Neuron (in vitro differentiated cells): Measurements from ENCODE around the gene TMBIM6.

Experiments
- H2AFZ ChIP-seq: one replicate; pipeline ENCODE4 v1.6.1; 2013; ENCODE audit warnings: low read depth, mild to moderate bottlenecking, inconsistent platforms, low read length, moderate library complexity
- H3K27me3 ChIP-seq: one replicate; pipeline ENCODE4 v1.6.1; 2013; ENCODE audit warnings: low read length; ENCODE audit not compliant: insufficient read depth
- H3K36me3 ChIP-seq: one replicate; pipeline ENCODE4 v1.6.1; 2013; ENCODE audit warnings: low read length; ENCODE audit not compliant: insufficient read depth
- H3K4me1 ChIP-seq: one replicate; pipeline ENCODE4 v1.6.1; 2013; ENCODE audit warnings: low read length; ENCODE audit not compliant: insufficient read depth
- H3K4me3 ChIP-seq: 2 replicates; pipeline ENCODE4 v1.5.1; 2013; ENCODE audit warnings: mild to moderate bottlenecking, low read length, moderate library complexity
- H3K9me3 ChIP-seq: one replicate; pipeline ENCODE4 v1.6.1; 2013; ENCODE audit warnings: low read length

The TMBIM6 gene

DNA sequence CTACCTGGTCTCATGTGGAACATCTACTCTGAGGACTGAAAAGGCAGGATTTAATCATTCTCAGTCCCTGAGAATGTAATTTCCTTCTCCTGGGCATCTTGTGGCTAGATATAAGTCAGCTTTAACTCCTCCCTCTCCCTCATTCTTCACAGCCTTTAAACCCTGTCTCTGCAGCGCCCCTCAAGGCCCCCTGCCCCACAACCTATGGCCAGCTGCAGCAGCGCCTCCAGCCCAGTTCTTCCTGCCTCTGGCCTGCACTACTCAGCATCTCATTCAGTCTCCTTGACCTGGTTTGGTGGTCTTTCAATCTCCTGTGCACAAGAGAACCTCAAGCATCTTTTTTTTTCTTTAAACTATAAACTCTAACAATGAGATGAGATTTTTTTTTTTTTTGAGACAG, 57.6 kb downstream of the TMBIM6 start:
- H3K9me3 ChIP-seq = no peaks in the 10 kb centered on the region
- peaks cover 74% of the 10 kb centered on the region for H3K36me3 ChIP-seq
- no peaks in the 10 kb centered on the region for H3K4me1 ChIP-seq
- H2AFZ ChIP-seq = no peak overlapping the region
- H3K27me3 ChIP-seq = no peaks in the 10 kb centered on the region
- no peak overlapping the region for H3K4me3 ChIP-seq

DNA sequence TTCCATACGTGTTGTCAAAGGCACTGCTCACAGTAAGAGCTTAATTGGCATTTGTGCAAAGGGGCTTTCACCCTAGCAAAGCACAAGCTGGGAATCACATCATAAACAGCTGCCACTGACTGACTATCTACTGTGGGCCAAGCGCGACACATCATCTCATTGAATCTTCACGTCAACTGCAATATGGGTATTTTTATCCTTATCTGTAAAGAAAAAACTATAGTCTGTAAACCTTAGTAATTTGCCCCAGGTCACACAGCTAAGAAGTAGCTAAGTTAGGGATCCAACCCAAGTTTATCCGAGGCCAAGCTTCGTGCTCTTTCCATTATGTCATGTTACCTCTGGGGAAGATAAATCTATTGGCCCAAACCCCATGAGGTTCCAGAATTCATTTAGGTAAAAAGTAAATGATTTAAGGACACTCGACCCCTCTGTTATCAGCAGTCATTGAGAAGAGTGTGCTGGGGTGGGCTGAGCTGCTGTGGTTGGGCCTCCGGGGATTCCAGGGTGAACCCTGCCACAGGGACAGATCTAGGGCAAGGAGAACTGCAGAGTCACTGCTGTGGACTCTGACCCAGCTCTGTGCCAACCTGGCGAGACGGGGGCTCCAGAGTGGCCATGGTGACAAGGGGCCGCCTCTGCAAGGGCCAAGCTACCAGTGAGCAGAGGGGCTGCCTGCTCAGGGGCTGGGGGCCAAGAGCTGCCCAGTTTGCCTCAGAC, 59.2 kb downstream of the TMBIM6 start:
- H3K9me3 ChIP-seq = no peaks in the 10 kb centered on the region
- no peak overlapping the region for H2AFZ ChIP-seq
- peaks cover 75% of the 10 kb centered on the region for H3K36me3 ChIP-seq
- no peak overlapping the region for H3K4me3 ChIP-seq
- no peaks in the 10 kb centered on the region for H3K4me1 ChIP-seq
- H3K27me3 ChIP-seq = no peaks in the 10 kb centered on the region

DNA sequence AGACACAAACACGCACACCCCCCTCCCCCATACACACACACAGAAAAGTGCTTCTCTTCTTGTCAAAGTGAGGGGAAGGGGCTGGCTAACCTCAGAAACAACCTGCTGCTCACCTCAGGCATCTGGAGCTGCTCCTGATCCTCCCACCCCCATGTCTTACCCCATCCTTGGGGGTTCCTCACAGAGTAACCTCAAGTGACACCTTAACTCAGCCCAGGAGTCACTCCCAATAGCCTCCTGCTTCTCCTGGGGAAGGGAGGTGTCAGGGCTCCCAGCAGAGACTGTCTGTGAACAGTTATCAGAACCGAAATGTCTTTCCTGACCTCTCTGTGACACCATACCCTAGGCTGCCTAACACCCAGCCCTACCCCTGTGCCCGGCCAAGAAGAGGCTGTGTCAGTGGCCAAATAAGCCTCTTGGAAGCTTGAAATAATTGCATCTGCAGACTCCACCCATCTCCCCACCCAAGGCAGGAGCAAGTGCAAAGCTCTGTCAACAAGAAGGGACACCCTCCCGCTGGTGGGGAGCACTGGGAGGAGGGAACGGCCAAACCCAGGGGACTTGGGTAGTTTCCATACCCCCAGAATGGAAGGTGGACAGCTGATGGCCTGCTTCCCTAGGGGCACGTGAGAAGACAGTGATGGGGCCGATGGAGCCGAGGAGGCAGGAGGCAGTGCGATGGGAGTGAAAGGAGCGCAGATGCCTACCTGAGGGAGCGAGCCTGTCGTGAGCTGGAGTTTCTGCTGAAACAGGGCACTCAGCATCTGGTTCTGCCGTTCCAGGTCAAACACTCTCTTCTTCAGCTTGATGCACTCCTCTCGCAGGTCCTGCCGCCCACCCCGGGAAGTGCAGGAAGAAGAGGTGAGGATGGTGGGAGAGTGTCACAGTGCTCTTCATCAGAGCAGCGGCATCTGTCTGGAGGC, 60.0 kb downstream of the TMBIM6 start:
- H3K4me1 ChIP-seq = no peaks in the 10 kb centered on the region
- no peaks in the 10 kb centered on the region for H3K27me3 ChIP-seq
- H3K9me3 ChIP-seq = no peaks in the 10 kb centered on the region
- no peak overlapping the region for H2AFZ ChIP-seq
- no peak overlapping the region for H3K4me3 ChIP-seq
- H3K36me3 ChIP-seq = peaks cover 70% of the 10 kb centered on the region

DNA sequence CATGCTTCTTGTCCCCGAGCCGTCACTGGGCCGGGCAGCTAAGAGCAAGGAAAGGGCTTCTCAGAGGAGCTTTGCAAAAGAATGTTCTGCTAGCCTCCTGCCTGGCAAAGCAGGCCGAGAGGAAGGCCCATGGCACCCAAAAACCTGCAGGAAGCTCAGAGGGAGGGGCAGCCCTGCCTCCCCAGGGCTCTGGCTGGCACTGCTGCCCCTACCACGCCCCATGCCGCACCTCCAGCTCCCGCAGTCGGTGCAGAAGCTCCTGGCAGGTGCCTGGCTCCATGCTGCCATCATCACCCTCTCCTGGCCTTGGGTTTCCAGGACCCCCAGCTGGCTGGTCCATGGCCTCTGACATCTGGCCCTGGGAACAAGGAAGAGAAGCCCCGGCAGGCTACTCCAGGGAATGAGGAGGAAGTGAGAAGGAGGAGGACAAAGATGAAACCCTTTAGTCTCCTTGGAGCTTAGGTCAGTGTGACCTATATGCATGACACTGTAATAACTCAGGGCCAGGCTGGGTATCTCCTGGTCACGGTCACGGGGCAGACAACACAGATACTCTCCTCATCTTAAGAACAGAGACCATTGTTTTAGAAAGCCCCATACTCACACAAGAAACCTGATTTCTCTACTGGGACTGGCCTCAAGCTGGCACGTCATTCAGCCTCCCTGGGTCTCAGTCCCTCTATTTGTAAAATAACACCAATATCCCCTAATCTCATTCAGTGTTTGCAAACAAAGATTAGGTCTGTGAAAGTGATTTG, 62.5 kb downstream of the TMBIM6 start:
- peaks cover 14% of the 10 kb centered on the region for H3K4me1 ChIP-seq
- H2AFZ ChIP-seq = no peak overlapping the region
- no peaks in the 10 kb centered on the region for H3K9me3 ChIP-seq
- H3K4me3 ChIP-seq = no peak overlapping the region
- H3K27me3 ChIP-seq = no peaks in the 10 kb centered on the region
- H3K36me3 ChIP-seq = peaks cover 50% of the 10 kb centered on the region

DNA sequence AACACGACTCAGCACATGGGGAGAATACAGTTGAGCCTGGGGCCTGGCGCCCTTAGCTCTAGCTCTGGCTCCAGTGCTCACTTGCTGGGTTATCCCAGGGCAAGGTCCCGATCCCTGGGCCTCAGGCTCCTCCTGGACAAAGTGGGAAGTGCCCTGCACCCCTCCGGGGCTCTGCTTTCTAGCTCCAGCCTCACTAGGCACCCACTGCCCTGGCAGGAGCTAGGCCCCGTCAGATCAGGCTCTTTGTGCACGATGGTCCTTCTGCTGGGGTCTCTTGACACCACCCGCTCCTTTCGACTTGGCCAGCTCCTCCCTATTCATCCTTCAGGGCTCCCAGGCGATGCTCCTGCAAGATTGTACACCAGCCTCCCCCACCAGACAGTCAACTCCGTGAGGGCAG, 63.5 kb downstream of the TMBIM6 start:
- Histone ChIP-seq H2AFZ (no peak overlapping the region), H3K36me3 (peaks cover 50% of the 10 kb centered on the region), H3K4me1 (peaks cover 23% of the 10 kb centered on the region), H3K9me3 (no peaks in the 10 kb centered on the region), H3K4me3 (no peak overlapping the region), H3K27me3 (no peaks in the 10 kb centered on the region)

DNA sequence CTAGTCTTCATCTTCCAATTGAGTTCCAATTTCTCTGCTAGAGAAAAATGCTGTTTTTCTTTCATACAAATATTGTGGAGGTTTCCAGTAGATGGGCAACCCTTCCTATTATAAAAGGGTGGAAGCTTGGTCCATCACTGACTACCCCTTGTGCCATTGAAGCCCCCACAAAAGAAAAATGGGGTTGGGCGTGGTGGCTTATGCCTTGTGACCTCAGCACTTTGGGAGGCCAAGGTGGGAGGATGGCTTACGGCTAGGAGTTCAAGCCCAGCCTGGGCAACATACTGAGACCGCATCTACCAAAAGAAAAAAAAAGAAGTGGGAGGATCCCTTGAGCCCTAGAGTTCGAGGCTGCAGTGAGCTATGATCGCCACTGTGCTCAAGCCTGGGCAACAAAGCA, 64.1 kb downstream of the TMBIM6 start:
- H3K4me3 ChIP-seq = no peak overlapping the region
- H3K9me3 ChIP-seq = no peaks in the 10 kb centered on the region
- H3K36me3 ChIP-seq = peaks cover 46% of the 10 kb centered on the region
- H3K27me3 ChIP-seq = no peaks in the 10 kb centered on the region
- H2AFZ ChIP-seq = no peak overlapping the region
- H3K4me1 ChIP-seq = peaks cover 28% of the 10 kb centered on the region

DNA sequence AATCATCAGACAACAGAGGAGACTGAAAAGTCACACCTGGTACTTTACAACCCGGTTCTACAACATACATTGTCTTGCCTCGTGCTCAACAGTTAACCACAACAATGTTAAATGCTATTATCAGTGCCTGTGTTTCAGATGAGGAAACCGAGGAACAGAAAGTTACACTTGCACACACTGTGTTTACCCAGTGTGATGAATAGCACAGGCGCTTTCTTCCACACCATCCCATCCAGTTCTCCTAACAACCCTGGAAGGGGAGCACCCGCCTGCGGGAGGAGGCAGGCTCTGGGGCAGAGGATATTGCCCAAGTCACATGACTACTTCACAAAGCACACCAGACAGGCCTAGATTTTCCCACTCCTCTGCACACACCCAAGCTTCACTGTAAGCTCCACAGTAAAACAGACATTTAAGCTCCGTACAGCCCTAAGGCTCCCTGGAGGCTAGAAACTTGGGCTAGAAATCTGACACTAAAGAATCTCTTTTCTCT, 65.0 kb downstream of the TMBIM6 start:
- H3K4me3 ChIP-seq = no peak overlapping the region

DNA sequence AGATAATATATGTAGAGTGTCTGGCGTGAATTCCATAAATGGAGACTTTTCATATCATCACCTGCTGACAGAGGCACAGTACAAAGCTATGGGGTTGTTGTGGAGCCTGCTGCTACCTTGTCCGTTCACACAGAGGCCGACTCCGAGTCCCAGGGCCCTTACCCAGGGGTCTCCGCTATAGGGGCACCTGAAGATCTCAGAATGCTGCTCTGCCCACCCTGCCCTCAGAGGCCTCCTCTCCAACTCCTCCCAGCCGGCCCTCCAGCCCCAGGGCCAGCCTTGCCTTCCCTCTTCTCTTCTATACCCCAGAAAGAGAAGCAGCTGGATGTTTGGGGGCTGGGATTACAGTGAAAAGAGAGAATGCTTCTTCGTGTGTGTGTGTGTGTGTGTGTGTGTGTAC, 65.5 kb downstream of the TMBIM6 start:
- H2AFZ ChIP-seq = no peak overlapping the region
- peaks cover 29% of the 10 kb centered on the region for H3K4me1 ChIP-seq
- H3K36me3 ChIP-seq = peaks cover 35% of the 10 kb centered on the region
- H3K4me3 ChIP-seq = no peak overlapping the region
- no peaks in the 10 kb centered on the region for H3K27me3 ChIP-seq
- no peaks in the 10 kb centered on the region for H3K9me3 ChIP-seq

More for the DNA sequence above, 65.0 kb downstream of the TMBIM6 start:
- Histone ChIP-seq H3K9me3 (no peaks in the 10 kb centered on the region), H3K27me3 (no peaks in the 10 kb centered on the region), H2AFZ (no peak overlapping the region), H3K4me1 (peaks cover 29% of the 10 kb centered on the region), H3K36me3 (peaks cover 40% of the 10 kb centered on the region)

DNA sequence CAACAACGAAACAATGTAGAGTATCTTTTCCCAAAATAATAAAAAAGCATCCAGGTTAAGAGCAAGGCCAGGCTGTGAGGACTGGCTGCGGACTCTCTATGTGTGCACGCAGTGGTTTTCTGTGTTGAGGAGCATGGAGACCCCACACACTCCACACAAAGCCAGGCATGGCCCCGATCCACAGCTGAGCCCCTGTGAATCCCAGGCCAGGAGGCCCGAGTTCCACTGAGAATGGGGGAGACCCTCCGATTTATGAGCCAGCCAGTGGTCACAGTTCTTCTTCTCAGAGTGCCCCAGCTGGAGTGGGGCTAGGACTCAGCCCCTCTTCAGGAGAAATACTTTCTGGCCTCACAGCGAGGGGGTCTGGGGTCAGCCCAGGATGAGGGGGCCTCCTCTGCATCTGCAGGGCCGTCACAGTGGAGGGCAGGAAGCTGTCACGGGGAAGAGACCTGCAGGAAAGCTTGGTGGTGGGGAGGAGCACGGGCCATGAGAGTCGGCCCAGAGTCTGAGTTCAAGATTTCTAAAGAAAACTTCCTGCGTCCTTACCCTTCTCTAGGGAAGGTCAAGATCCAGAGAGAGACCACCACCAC, 66.7 kb downstream of the TMBIM6 start:
- Histone ChIP-seq H3K36me3 (peaks cover 27% of the 10 kb centered on the region), H3K4me3 (peak overlapping the region; percentile 19), H3K4me1 (peaks cover 29% of the 10 kb centered on the region), H2AFZ (no peak overlapping the region), H3K9me3 (no peaks in the 10 kb centered on the region), H3K27me3 (no peaks in the 10 kb centered on the region)

DNA sequence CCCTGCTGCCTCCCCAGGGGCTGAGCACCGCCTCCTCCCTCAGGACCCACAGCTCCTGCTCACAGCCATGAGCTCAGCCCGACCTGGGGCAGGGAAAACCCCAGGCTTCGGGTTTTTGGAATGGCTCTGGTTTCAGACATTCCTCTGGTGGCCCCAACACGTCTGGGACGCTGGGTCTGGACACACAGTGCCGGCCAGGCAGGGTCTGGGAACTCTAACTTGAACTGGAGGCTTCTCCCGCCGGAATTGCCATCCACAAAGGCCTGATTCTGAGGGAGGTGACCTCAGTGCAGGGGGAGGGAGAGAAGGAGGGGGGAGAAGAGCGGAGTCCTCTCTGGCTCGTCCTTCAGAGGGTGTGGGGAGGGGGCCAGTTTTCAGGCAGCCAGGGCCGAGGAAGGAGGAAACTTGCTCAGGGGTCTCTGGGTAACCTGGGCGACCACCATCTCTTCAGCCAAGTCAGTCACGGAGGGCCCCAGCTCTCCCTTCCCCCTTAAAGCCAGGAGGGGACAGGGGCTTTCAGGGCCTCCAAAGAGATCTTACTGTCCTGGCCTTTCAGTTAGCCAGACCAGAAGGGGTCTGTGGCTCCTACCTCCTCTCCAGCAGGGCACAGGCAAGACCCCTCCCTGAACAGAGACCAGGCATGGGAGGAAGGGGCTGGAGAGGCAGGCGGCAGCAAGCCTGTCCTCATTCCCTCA, 67.5 kb downstream of the TMBIM6 start:
- Histone ChIP-seq H3K9me3 (no peaks in the 10 kb centered on the region), H3K36me3 (peaks cover 20% of the 10 kb centered on the region), H3K4me1 (peaks cover 29% of the 10 kb centered on the region), H3K27me3 (no peaks in the 10 kb centered on the region), H2AFZ (no peak overlapping the region), H3K4me3 (peak overlapping the region; percentile 19)

DNA sequence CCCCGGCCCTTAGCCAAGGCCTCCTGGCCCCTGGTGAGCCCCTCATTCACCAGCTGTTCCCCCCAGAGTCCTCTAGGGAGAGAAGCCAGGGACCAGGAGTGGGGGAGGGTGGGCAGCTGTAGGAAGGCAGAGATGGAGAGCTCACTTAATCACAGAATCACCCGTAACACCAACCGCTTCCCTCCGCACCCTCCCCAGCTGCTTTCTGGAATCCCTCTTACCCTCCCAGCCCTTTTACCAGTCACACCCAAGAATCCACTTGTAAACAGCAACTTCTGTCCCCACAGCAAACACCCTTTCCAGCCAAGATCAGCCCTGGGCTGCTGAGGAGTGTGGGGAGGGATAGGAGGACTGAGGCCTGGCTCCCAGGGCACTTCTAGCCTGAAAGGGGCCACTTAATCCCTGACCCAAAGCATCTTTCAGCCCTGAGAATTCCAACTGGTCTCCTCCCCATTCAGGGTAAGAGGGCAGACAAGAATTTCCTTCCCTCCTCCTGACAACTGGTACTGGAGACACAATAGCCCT, 68.1 kb downstream of the TMBIM6 start:
- peaks cover 29% of the 10 kb centered on the region for H3K4me1 ChIP-seq
- H3K36me3 ChIP-seq = peaks cover 14% of the 10 kb centered on the region
- no peaks in the 10 kb centered on the region for H3K9me3 ChIP-seq
- H3K27me3 ChIP-seq = no peaks in the 10 kb centered on the region
- peak overlapping the region; percentile 19 for H3K4me3 ChIP-seq
- no peak overlapping the region for H2AFZ ChIP-seq

DNA sequence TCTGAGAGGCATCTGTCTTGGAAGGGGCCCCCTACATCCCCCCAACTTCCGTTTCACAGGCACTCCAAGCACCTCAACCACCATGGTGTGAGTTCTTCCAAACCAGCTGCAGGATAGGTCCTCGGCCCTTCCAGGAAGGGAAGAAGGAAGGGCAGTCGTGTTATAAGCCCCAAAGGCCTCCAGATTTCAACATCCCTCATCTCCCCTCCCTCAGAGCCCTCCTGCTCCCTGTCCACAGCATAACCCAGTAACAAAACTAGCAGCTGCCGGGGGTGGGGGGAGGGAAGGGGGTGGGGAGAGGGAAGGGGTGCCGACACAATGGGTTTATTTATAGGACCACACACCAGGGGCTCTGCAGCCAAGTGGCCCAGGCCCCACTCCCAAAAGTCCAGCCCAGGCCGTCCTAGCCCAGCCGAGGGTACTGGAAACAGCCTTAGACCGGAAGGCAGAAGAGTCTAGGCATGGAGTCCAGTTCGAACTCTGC, 68.6 kb downstream of the TMBIM6 start:
- H3K36me3 ChIP-seq = peaks cover 10% of the 10 kb centered on the region
- H2AFZ ChIP-seq = no peak overlapping the region
- peaks cover 29% of the 10 kb centered on the region for H3K4me1 ChIP-seq
- no peaks in the 10 kb centered on the region for H3K27me3 ChIP-seq
- no peak overlapping the region for H3K4me3 ChIP-seq
- H3K9me3 ChIP-seq = no peaks in the 10 kb centered on the region
